DMS 273 treated with DMSO at 0.1 percent for 48 hours (cell line): ENCODE measurements around the gene PCK1.
A peak's percentile ranks its signal among the peaks of the same experiment; 100 is the strongest.

Source experiments
- DNase-seq: peaks from one replicate; lab custom pipeline; 2025; lab: John Stamatoyannopoulos, UW

Gene PCK1

DNA sequence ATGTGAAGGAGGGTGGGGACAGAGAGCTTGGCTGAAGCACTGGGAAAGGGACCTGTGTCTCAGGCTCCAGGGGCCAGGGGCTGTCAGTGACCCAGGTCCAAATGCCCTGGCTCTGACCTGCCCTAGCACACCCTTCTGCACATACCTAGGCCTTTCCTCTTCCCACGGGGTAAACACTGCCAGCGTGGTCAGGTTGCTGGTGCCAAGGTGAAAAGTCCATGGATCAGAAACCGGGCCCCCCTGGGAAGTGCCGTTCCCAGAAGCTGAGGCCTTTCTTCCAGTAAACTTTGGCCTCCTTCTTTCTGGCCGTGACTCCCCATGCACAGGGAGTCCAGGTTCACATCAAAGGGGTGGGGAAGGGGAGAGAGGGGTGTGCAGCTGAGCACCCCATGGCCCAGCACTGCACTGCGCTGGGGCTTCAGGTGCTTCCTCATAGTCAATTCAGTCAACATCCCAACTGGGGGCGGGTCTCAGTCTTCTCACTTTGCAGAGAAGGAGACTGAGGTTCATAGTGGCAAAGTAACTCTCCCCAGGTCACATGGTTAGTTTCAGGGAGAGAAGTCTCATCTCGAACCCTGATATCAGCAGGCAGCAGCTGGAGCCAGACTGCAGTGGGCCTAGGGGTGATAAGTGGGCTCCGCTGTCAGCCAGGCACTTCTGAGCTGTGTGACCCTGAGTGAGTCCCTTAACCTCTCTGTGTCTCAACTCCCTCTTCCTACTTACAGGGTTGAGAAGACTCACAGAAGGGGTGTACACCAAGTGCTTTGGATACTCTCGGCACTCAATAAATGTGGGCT is 17.0 kb downstream of the PCK1 start:
- DNase-seq = no peak

DNA sequence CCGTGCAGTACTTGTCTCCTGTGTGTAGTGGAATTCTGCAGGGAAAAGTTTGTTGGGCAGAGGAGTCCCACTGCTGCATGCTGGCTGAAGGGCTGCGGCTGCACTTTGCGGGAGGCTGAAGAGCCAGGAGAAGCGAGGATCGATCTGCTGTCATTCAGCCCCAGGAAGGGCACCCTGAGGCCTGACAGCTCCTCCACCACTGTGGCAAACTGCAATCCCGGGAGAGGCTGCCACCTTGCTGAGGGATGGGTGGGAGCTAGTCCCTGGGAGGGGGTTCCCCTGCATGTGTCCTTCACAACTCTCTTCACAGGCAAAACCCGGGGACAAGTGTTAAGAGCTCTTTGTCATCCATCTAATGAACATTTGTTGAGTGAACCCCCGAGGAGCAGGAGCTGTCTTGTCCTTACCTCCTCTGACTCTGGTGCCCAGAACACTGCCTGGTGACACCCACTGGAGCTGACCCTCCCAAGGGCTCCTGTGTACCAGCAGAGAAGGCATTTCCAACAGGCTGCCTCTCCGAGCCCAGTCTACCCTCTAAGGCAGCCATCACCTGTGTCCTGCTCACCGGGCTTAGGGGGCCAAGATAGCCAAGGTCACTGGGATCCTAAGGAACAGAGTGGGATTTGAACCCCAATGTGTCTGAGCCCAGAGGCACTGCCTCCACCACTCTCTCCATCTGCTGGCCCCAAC is 17.7 kb downstream of the PCK1 start:
- DNase-seq = no peak

DNA sequence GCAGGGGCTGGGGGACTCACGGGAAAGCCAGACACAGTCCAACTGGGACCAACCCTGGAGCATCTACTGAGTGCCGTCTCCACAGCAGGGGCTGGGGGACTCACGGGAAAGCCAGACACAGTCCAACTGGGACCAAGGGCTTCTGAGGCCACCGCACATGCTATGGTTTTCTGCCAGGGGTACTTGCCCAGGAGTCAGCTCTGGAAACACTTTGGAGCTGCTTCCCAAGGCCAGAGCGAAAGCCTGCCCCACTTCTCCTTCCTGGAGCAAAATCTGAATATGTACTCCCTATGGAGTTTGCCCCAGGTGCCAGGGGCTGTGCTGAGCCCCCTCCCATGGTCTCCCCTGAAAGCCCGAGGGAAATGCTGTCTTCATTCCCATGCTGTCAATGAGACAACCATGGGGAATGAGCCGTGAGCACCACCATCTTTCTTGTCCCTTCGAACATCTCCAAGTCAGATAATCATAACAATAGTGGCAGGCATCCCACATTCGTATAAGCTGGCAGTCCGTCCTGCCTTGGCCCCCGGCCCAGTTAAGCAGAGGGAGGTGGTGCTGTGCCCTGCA is 18.5 kb downstream of the PCK1 start:
- DNase-seq = no peak

DNA sequence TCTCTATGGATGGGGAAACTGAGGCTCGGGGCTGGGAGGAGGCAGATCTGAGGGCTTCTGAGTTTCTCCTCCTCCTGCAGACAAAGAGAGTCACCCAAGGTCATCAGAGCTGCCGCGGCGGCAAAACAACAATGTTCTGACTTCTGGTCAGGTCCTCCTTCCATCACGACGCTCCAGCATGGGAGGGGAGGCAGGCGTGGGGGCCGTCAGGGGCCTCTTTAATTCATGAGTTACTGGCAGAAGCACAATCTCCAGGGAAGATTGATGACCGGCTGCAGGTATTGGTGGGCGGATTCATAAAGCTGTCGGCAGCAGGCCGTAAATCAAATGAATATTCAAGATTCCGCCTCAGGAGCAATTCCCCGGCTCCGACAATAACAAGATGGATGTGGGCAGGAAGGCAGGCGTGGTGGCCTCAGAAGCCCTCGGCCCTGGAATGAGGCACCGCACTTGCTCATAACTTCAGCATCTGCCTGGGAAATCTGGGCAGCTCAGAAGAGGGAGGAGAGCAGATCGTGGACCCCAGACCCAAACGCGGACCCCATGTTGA is 19.1 kb downstream of the PCK1 start:
- no peak for DNase-seq

DNA sequence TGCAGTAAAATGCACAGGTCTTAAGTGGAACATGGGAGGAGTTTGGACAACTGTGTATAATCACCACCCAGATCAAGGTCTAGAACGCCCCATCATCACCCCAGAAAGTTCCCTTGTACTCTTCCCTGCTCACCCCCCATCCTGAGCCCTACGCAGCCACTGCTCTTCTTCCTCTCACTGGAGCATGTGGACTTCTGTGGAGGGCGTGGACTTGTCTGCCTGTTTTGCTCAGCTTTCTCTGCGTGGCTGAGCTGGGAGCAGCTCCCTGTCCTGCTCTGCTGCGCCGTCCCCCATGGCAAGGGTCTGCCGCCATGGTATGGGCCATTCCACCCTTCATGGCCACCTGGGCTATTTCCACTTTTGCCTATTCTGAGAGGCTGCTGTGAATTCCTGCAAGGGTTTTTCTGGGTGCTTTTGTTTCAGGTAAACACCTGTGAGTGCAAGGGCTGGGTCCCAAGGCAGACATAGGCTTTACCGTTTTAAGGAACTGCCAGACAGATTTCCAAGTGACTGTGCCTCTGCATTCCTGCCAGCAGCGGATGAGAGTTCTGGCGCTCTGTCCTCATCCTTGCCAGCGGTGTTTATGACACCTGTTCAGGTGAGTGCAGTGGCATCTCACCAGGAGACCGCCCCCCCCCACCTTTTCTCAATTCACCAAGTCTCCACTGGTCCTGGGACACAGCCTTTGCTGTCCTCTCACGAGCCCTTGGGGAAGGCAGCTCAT is 19.7 kb downstream of the PCK1 start:
- no peak for DNase-seq

DNA sequence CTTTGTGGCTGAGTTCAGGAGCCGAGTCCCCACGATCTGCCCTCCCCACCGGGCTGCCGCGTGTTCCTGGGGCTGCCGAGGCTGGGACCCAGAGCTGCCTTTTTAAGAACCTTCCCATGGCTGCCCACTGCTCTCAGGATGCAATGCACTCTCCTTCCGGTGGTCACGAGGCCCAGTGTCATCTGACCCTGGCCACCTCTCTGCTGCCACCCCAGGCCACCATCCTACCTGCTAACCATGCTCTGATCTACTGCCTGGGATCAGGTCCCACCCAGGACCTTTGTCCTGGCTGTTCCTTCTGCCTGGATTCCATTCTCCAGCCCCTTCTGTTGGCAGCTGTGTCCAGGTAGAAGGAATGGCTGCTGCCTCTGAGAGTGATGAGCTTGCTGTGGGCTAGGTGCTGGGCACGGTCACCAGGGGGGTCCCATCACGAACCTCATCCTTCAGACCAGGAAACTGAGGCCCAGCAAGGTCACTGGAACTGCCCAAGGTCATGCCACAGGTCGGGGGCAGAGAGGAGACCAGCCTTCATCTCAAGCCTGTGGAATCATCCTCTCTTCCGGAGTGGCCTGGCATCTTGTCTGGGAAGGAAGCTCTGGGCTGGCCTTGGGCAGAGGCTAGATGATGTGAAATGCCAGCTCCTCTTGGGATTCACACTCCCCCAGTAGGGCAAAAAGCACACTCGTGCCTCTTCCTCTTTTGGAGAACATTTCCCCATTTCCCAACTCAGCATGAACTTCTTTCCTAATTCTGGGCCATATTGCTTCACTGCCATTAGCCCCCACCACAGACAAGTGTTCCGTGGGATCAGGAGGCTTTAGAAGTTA is 20.5 kb downstream of the PCK1 start:
- no peak for DNase-seq

DNA sequence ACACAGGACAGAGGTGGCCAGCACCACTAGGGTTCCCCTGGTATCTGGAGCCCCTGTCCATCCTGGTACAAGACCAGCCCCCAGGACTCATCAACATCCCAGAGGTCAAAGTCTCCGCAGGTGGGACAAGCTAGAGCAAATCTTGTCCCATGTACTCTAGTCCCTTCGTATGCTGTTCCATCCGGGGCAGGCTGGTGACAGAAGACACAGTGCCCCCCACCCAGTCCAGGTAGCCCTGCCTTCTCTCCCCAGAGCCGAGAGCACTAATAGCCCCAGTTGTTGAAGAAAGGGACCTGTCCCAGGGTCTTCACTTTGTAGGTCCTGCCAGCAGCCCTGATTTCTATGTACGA is 21.1 kb downstream of the PCK1 start:
- DNase-seq = no peak

DNA sequence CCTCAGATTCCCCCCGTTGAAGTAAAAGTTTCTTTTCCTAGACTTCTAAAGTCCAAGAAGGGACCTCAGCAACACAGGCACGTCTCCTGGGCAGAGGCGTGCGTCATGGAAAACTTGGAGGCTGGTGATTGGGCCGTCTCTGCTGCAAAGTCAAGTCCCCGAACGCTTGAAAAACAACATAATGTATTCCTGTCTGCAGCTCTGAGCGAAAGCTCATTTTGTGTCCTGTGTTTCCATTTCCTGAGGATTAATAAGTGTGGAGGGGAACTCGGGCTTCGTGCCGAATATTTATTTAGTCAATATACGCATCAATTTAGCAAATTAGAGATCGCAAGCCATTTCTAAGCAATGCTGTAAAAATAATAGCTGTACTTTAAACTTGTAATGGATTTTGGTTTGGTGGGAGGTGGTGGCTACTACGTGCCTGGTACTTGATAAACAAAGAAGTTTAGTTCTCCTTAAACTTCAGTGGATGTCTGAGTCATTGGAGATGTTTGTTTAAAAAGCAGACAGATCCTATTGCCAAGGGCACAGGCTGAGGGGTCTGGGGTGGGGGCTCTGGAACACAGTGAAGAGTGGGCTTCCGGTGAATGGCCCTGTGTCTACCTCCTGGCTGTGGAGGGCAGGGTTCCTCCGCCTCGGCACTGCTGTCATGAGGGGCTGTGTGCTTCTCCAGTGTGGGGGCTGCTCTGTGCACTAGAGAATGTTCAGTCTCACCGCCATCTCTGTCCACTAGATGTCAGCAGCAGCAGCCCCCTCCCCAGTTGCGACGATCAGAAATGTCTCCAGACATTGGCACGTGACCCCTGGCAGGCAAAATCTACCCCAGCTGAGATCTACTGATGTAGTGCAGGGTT is 21.8 kb downstream of the PCK1 start:
- DNase-seq = peak; percentile 3

DNA sequence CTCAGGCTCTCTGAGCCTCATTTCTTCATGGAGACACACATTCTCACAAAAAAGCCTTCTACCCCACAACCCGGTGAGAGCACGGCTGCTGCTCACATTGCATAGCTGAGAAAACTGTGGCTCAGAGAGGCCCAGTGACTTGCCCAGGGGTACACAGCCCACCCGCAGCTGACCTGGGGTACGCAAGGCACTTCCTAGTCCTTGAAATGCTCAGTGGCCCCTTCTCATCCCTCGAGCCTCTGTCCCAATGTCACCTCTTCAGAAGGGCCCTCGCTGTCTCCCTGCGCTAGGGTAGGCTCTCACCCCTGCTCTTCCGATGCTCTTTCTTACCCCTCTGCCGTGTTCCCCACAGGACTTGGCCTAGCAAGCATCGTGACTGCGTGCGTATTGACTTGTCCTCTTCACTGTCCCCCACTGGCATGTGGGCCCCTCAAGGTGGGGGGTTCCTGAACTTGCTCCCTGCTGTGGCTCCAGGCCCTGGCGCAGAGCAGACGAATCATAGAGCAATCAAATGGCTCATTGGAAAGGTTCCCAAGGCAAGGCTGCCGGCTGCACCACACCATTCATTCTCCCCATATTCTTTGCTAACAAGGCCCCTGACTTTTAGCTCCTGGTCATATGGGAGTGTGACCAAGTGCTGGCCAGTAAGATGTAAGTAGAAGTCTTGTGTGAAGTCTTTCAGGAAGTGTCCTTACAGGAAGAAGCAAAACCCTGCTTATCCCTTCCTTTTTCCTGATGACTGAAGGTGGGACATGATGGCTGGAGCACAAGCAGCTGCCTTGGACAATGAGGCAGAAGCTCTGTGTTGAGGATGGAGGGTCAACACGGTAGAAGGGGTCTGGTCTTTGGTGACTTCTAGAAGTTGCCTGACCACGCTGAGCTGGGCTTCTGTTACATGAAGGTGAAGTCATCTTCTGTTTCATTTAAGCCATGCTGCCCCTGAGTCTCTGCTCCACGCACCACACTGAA is 22.7 kb downstream of the PCK1 start:
- no peak for DNase-seq

DNA sequence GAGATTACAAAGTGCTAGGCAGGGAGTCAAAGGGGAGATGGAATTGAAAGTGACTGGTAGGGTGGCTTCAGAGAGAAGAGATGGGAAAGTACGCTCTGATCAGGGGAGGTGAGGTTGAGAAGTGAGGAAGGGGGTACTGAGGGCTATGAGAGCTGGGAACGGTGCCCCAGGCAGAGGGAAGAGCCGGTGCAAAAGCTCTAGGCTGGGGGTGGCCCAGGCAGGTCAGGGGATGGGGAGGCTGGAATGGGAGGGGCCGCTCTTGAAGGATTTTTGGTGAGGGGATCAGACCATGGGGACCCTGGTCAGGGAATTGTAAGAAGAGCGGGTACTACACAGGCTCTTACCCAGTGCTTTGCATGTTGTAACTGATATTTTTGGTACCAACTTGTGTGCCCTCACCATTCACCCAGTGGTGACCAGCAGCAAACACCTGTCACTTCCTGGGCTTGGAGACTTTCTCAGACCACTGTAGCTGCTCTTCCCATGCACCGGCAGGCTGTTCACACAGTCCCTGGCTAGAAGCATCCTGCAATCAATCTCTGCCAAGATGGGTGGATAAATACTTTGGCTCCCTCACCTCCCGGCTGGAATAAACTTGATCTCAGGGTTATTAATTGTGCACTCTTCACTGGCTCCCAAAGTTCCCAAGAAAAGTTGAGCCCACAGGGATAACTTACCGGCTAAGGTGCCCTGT is 24.0 kb downstream of the PCK1 start:
- no peak for DNase-seq

DNA sequence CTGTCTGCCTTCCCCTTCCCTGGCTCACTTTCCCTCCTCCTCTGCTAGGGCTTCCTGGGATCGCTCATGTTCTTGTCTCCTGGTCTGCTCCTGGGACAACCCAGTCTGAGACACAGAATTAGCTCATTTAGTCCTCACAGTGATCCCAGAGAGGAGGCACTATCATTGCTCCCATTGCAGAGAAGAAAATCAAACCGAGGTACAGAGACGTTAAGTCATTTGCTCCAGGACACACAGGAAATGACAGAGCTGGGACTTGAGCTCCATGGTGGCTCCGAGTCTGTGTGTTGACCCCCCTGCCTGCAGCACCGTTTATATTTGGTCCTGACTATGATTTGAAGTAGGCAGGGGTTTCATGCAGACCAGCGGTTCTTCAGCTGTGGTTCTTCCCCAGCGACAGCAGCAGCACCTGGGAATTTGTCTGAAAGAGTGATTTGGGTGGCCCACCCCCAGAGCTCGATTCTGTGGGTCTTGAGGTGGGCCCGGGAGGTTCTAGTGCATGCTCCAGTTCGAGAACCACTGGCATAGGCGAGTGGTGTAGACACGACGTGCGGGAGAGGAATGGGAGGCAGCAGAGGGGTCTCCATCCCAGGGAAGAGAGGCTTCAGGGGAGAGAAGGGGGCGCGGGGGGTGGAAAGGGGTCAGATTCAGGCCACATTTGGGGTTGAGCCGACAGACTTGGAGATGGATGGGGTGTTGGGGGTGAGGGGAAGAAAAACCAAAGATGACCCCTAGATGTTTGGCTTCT is 24.7 kb downstream of the PCK1 start:
- no peak for DNase-seq

DNA sequence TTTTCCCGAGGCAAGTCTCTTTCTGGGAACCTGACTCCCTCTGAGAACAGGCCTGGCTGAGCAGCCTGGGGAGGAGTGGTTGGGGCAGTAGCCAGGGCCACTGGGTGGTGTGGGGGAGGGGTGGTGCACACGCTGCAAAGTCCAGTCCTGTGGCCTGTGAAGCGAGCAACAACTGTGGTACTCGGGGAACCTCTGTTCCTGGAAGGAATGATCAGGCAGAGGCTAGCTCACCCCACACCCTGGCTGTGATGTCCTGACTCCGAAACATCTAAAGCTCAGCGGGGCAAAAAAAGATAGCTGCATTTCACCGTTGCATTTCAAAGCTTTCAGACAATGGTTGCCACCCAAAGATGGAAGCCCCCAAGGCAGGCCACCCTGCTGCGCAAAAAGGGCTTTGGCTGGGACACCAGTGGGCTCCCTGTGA is 25.5 kb downstream of the PCK1 start:
- no peak for DNase-seq

DNA sequence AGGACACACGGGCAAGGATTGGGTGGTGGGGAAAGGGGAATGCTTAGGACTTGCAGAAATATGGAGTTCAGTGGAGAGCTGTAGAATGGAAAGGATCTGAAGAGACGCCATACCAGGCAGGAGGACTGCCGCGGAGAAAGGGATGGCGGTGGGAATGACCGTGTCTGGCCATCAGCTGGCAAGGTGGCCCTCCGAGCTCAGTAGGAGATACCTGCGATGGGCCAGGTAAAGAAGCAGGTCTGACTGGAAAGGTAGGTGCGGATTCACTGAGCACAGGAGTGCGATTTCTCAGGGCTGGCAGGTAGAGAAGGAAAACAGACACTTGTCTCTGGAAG is 26.0 kb downstream of the PCK1 start:
- no peak for DNase-seq

DNA sequence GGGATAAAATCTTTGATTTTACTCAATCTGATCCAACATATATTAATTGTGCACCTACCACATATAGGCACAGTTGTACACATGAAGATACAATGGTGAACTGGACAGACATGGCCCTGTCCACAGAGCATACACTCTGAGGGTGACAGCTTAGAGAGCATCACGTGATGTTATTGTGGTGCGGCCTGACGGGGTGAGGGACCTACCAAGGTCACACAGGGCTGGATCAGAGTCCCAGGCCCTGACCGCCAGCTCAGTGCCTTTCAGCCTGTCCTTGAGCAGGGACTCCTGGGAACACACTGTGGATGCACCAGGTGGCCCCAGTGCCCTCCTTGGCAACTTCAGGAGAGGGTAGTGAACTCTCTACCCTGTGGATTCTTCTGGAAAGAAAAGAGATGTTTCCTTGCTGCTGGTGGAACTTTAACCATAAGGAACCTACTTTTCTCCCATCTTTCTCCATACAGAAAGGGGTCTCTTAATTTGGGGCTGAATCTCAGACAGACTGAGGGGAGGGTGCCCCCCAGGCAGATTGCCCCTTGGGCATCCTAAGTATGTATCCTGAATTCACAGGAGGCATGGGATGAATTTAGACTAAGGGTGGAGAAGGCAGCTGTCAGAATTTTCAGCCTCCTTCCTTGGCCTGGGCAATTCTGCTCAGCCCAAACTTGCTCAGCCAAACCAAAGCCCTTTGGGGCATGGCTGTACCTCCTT is 26.5 kb downstream of the PCK1 start:
- DNase-seq = no peak

DNA sequence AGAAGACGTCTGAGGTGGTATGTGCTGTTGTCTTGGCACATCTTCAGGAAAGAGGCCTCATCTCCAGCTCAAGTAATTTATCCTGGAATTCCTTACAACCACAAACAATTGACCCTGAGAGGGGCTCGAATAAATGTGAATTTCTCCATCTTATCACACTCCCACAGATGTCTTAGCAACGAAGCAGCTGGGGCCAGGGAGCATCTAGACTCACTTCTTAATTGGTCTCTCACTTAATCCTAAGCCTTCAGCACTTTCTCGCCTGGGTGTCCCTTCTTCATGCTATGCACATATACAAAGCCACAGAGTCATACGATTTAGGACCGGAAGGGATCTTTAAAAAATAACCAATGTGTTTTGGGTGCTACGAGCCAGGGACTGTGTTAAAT is 27.1 kb downstream of the PCK1 start:
- no peak for DNase-seq

DNA sequence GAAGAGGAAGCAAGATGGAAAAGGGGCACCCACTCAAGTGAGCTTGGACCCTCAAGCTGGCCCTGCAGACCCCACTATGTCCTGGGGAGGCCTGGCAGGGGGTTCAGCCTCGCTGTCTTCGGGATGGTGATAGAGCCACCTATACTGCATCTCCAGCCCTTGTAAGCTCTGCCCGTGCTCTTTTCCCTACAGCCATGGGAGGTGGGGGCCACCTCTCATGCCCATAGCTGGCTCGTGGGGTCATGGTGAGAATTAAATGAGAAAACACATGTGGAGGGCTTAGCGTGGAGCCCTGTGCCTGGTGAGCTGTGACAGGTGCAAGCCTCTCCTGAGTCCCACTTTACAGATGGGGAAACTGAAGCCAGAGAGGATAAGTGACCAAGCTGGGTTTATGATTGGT is 27.7 kb downstream of the PCK1 start:
- no peak for DNase-seq

DNA sequence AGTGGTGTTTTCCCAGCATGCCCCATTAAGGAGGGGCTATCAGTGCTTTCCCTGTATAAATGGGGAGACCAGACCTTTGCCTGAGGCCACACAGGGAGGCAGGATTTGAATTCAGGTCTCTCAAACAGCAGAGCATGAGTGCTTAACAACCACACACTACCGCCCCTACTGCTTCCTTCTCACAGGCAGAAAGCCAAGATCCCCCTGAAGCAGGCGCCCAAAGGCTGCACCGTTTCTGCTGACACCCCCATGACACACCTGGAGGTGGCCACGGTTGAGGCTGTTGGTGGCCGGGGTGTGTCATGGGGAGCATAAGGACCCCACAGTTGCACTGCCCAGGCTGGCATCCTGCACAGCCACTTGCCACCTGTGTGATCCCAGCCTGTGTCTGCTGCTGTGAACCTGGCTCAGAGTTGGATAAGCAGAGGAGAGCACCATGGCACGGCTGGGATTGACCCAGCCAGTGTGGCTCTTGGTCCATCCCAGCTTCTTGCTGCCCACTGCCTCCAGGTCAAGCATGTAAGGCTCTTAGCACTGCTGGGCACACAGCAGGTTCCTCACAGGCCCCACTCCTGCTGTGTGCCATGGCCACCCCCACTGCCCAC is 28.3 kb downstream of the PCK1 start:
- no peak for DNase-seq
